Activated CD8-positive, alpha-beta memory T cell treated with anti-CD3 and anti-CD28 coated beads, Interleukin-2, amount 50 U/mL, for 1 hour (primary cell): Measurements from ENCODE around the gene WDFY1.
"Not testable (repeated sequence)": the region's sequence is repeated elsewhere in the genome, so short reads cannot be mapped to it uniquely, and the experiment has no call there.

Experiments
- DNase-seq: peaks from one replicate; pipeline ENCODE4 v3.0.0-alpha.2; 2020; ENCODE audit errors: extremely low read depth

Gene WDFY1

GRCh38 chr2:223957092-223957851 is 12.1 kb upstream of the WDFY1 start, which contains the start of gene MRPL44:
TSS of gene MRPL44 (plus strand) at chr2:223957463. CDS start at chr2:223957473, 10 bp downstream.
- DNase-seq, result peak; percentile 79

- DNase-seq, result no peak
Measured at GRCh38 chr2:223956300-223956699, 11.2 kb upstream of the WDFY1 start.

GRCh38 chr2:223954401-223954800 is 9.3 kb upstream of the WDFY1 start:
- no peak for DNase-seq

DNA sequence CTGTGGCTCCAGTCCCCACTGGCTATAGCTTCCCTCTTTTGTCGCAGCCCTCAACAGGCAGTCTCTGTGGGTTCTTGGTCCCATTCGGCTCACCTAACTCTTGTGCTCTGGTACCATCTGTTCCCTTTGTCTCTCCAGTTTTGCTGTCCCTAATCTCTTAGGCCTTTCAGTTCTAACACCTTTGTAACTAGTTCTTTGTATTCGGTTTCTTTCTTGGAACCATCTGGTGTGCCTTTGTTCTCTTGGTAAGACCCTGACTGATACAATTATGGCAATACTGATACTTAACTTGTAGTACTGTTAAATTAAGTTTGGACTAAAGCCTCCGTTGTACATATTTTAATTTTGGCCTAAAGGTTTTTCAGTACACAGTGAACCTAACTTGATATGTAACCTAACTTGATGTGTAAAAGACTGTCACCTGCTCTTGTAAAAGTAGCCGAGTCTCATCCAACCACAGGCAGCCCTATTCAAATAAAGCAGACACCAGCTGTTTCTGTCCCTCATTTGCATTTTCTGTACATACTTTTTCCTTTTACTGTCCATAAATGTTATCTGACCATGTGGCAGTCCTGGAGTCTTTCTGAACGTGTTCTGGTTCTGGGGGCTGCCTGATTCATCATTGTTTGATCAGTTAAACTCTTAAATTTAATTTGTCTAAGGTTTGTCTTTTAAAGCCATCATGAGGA is 7.3 kb upstream of the WDFY1 start:
- DNase-seq, result no peak

DNA sequence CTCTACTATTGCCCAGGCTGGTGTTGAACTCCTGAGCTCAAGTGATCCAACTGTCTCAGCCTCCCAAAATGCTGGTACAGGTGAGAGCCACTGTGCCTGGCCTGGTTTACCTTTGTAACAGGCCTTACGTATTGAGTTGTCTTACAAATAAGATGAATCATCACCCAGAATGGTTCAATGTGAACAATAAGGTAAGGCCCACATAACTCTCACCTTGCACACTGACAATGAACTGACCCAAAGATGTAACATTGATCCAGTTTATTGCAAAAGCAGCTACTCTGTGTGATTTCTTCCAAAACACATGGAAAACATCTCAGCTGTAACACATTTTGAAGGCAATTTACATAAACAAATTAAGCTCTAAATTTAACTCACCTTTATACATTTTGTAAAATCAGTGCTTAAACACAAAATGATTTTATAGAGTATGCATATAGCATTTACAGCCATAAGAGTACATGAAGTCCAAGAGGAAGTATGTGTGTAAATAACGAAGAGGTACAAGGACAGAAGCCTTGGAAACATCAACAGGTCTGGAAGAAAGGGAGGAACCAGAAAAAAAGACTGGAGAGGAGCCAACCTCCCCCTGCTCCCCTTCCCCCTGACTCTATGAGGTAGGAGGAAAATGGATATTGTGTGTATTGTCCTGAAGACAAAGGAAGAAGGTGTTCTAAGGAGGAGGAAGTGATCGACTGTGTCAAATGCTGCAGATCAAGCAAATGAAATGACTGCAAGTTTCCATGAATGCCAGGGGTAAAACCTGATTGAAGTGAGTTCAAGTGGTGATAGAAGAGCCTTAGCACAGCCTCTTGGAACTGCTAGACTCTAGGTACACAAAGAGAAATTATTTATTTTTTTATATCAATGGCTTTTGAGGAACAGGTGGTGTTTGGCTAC is 5.6 kb upstream of the WDFY1 start:
- no peak for DNase-seq

DNA sequence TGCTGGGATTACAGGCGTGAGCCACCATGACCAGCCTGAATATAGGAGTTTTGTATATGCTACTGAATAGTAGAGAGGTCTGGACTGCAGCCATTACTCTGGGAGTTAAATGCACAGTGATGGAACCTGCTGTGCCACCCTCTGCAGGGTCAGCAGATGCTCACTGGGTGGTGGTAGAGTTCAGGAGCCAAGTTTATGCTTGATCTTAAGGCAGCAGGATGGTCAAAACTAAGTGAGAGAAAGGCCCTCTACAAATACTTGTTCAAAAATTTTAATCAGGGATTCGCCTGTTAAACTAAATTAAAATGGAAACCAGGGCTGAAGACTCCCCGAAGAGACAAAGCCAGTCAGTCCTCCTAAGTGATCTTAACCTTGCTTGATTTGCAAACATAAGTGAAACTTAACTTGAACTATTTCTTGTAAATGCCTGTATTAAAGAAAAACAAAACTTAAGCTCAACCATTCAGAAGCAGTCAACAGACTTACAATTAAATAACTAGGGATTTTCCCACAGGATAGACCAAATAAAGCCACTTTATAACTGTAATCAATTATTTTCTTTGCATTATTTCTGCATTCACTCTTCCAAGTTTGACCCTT is 4.2 kb upstream of the WDFY1 start:
- DNase-seq, result no peak

GRCh38 chr2:223947711-223948205 is 2.6 kb upstream of the WDFY1 start:
- DNase-seq, result no peak

- no peak for DNase-seq
Measured at GRCh38 chr2:223945755-223946154, 620 bp upstream of the WDFY1 start.

GRCh38 chr2:223944166-223944702 is 901 bp downstream of the WDFY1 start:
- DNase-seq, result no peak

- DNase-seq, result no peak
Measured at GRCh38 chr2:223943561-223944008, 1.6 kb downstream of the WDFY1 start.

DNA sequence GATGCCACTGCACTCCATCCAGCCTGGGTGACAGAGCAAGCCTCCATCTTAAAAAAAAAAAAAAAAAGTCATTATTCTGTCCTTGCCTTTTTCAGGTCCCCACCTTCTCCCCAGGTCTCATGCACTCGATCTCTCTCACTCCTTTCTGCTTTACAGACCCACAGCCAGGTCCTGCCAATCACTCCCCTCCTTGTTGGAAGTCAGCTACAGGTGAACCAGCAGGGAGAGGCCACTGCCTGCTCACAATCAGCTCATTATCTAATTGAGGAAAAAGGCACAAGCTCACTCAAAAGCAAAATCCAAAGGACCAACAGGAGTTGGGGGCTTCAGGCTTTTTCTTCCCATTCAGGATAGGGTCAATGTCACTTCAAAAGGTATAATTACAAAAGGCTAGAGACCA is 2.0 kb downstream of the WDFY1 start:
- no peak for DNase-seq

DNA sequence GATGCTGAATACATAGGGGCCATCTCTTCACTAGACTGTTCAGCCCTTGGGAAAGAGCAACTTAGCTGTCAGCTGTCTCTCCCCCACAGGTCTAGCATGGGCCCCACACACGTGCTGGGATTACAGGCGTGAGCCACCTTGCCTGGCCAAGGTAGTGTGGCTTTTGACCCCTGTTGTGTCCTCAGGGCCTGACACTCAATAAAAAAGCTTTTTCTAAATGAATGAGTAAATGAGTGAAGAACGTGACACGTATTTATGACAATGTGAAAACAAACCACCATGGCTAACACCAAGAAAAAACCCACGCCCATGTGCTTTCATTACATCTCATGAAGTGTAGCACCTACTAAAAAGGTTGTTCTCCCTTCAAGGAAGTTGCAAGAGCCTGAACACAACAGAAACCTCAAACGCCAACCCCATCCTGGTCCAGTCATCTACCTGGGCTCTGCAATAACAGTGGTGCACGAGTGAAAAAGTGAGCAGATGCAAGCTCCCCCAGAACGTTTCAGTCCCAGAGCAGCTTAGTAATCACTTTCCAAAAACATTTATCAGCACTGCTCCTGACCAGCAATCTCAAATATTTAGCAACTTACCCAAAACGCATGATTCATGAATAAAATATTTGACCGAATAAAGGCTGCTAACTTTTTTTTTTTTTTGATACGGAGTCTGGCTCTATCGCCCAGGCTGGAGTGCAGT is 3.4 kb downstream of the WDFY1 start:
- DNase-seq, result no peak

- DNase-seq, result not testable (repeated sequence)
Measured at GRCh38 chr2:223939438-223939837, 5.7 kb downstream of the WDFY1 start.

DNA sequence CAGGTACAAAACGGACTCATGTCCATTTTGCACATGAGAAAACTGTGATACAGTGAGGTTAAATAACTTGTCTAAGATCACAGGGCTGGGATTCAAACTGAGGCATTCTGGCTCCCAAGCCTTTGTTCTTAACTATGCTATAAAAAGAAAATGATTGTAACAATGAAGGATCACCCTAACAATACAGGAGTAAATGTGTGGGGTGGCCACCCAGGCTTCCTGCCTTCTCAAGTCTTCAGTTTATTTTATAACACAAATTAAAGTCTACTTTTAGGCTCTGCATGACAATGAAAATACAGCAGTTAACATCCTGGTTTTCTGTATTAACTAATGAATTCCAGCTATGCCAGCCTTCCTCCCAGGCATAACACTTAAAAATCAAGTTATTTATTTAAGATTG is 7.6 kb downstream of the WDFY1 start:
- no peak for DNase-seq

- DNase-seq, result no peak
Measured at GRCh38 chr2:223936862-223937326, 8.2 kb downstream of the WDFY1 start.

GRCh38 chr2:223935459-223936125 is 9.5 kb downstream of the WDFY1 start:
- no peak for DNase-seq

- DNase-seq, result no peak
Measured at GRCh38 chr2:223934870-223935269, 10.3 kb downstream of the WDFY1 start.

DNA sequence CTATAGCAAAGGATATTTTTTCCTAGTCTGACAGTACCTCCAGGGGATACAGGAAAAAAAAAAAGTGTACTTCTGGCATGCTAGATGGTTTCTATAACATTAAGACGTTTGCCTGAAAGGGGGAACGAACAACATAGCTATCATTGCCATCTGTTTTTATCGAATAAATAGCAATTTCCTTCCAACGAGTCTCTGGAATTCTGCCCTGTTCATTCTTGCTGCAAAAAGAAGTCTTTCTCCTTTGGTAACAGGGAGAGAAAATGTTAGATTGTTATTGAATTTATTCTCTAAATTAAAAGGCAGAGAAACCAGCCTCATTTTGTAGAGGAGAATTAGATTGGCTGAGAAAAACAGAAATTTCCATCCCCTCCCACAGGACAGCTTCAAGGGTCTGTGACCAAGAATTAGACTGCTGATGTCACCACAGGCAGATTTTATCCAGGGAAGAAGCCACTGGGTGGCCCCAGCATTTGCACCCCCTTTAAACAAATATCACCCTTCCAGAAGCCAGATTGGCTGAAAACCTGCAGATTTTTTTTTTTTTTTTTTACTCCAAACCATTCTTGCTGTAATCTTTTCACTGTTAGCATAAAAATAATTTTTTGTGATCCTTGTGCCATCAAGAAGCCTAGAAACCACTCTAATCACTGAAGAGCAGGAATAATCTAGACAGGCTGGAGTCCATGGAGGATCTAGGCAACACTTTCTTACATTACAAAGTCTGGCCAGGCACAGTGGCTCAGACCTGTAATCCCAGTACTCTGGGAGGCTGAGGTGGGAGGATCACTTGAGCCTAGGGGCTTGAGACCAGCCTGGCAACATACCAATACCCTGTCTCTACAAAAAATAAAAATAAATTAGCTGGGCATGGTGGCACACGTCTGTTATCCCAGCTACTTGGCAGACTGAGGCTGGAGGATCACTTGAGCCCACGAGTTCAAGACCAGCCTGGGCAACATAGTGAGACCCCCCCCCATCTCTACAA is 12.0 kb downstream of the WDFY1 start:
- no peak for DNase-seq
